HEK293 (cell line): ENCODE measurements around the gene LAMTOR2.

Experiments used
- CTCF ChIP-seq: fragments of 450-650 bp; formaldehyde crosslinking; IDR thresholded peaks from 2 replicates; pipeline ENCODE4 v1.5.1; 2016; ENCODE audit warnings: missing biosample characterization, missing genetic modification characterization
- REST ChIP-seq: fragments of 450-650 bp; formaldehyde crosslinking; IDR thresholded peaks from 2 replicates; pipeline ENCODE4 v1.5.1; 2016; ENCODE audit warnings: missing biosample characterization, missing genetic modification characterization
- ZNF423 ChIP-seq: fragments of 450-650 bp; formaldehyde crosslinking; IDR thresholded peaks from 2 replicates; pipeline ENCODE4 v1.5.1; 2016; ENCODE audit warnings: missing biosample characterization, missing genetic modification characterization

- no peak; the same call in 1 of the 2 replicates for TF ChIP-seq CTCF (tag by site-specific recombination)
- TF ChIP-seq REST (tag by site-specific recombination), result no peak
- TF ChIP-seq ZNF423 (tag by site-specific recombination), result no peak
Measured at GRCh38 chr1:156082309-156083091, 27.9 kb downstream of the LAMTOR2 start, which contains the start of gene MEX3A.
